Hepatocyte (in vitro differentiated cells): ENCODE data around the gene CYP4A22. TPM values are rescaled to one million over a fixed set of nuclear protein-coding genes. Genes with fewer than 3 reads are reported as not detected.
A peak's percentile ranks its signal among the peaks of the same experiment; 100 is the strongest.

Experiments
- DNase-seq: peaks from one replicate; pipeline ENCODE4 v3.0.0-alpha.2; 2016; ENCODE audit warnings: low spot score
- H2AFZ ChIP-seq: fragments of 200-600 bp; sonication (generic); 2 replicates; pipeline ENCODE4 v1.6.0; 2016; ENCODE audit warnings: antibody characterized with exemption, mild to moderate bottlenecking
- H3K27ac ChIP-seq: fragments of 200-600 bp; sonication (generic); 2 replicates; pipeline ENCODE4 v1.5.1; 2016; ENCODE audit warnings: mild to moderate bottlenecking
- H3K27me3 ChIP-seq: fragments of 200-600 bp; sonication (generic); 2 replicates; pipeline ENCODE4 v1.6.1; 2016
- H3K36me3 ChIP-seq: fragments of 200-600 bp; sonication (generic); replicated peaks from 2 replicates; pipeline ENCODE4 v1.5.1; 2016; ENCODE audit warnings: low read depth; ENCODE audit not compliant: insufficient read depth
- H3K4me1 ChIP-seq: fragments of 200-600 bp; sonication (generic); 2 replicates; pipeline ENCODE4 v1.5.1; 2016; ENCODE audit warnings: mild to moderate bottlenecking, moderate library complexity; ENCODE audit not compliant: insufficient read depth
- H3K4me2 ChIP-seq: fragments of 200-600 bp; sonication (generic); 2 replicates; pipeline ENCODE4 v1.6.0; 2016
- H3K4me3 ChIP-seq: fragments of 200-600 bp; sonication (generic); 2 replicates; pipeline ENCODE4 v1.5.1; 2016; ENCODE audit warnings: mild to moderate bottlenecking
- H3K79me2 ChIP-seq: fragments of 200-600 bp; sonication (generic); 2 replicates; pipeline ENCODE4 v1.6.0; 2017; ENCODE audit warnings: mild to moderate bottlenecking
- H3K9me2 ChIP-seq: fragments of 200-600 bp; sonication (generic); replicated peaks from 2 replicates; pipeline ENCODE4 v1.6.0; 2017; ENCODE audit warnings: mild to moderate bottlenecking; ENCODE audit not compliant: insufficient read depth
- H3K9me3 ChIP-seq: fragments of 200-600 bp; sonication (generic); 2 replicates; pipeline ENCODE4 v1.5.1; 2016; ENCODE audit warnings: low read depth, mild to moderate bottlenecking
- H4K20me1 ChIP-seq: fragments of 200-600 bp; sonication (generic); 2 replicates; pipeline ENCODE4 v1.6.0; 2016; ENCODE audit warnings: mild to moderate bottlenecking; ENCODE audit not compliant: insufficient read depth, poor library complexity, severe bottlenecking
- EZH2 ChIP-seq: fragments of 200-600 bp; sonication (generic); IDR thresholded peaks from 2 replicates; pipeline ENCODE4 v1.6.1; 2016; ENCODE audit warnings: antibody characterized with exemption, mild to moderate bottlenecking, borderline replicate concordance
- EZH2phosphoT487 ChIP-seq: fragments of 200-600 bp; sonication (generic); IDR thresholded peaks from one replicate; pipeline ENCODE4 v1.6.1; 2018; ENCODE audit warnings: antibody characterized with exemption, mild to moderate bottlenecking, low read depth, moderate library complexity; ENCODE audit not compliant: unreplicated experiment, severe bottlenecking
- WGBS: methylation state at CpG from one replicate; pipeline ENCODE4 v1.1.6; 2016; ENCODE audit warnings: low lambda C conversion rate; ENCODE audit errors: missing lambda C conversion rate; 5-methylcytosine and 5-hydroxymethylcytosine counted together
- polyA plus RNA-seq: library from polyadenylated mRNA; unstranded; fragments of >200 nt; fragmentation: Nextera tagmentation; extraction: Ambion mirVana; gene quantifications from 2 replicates; pipeline ENCODE4 v1.2.1, GENCODE V29; 2016
- total RNA-seq: library from RNA; depleted of rRNA; stranded (reverse); fragments of >200 nt; gene quantifications from 2 replicates; pipeline ENCODE4 v1.2.3, GENCODE V29; 2014
- TF ChIP-seq, protein P1 (sequence below): fragments of 200-600 bp; sonication (generic); IDR thresholded peaks from 2 replicates; pipeline ENCODE4 v1.5.1; 2016; ENCODE audit warnings: antibody characterized with exemption, mild to moderate bottlenecking; ENCODE audit not compliant: poor library complexity

Gene CYP4A22
- total and polyA plus RNA-seq, 2 experiments from 2014 or later, result 0.83 to 7.3 TPM

GRCh38 chr1:47186267-47187185 is 49.3 kb downstream of the CYP4A22 start:
- Histone ChIP-seq H3K9me3 (no peaks in the 10 kb centered on the region), H3K79me2 (no peaks in the 10 kb centered on the region), H3K36me3 (no peaks in the 10 kb centered on the region), H3K4me3 (no peak overlapping the region), H2AFZ (no peak overlapping the region), H3K27me3 (no peaks in the 10 kb centered on the region), H3K9me2 (no peaks in the 10 kb centered on the region), H3K27ac (no peak overlapping the region), H4K20me1 (no peaks in the 10 kb centered on the region), H3K4me2 (no peak overlapping the region), H3K4me1 (peaks cover 11% of the 10 kb centered on the region)
- 91% methylated on average over 13 of the region's 13 CpGs for WGBS
- DNase-seq, result peak; percentile 45
- TF ChIP-seq, protein P1, sequence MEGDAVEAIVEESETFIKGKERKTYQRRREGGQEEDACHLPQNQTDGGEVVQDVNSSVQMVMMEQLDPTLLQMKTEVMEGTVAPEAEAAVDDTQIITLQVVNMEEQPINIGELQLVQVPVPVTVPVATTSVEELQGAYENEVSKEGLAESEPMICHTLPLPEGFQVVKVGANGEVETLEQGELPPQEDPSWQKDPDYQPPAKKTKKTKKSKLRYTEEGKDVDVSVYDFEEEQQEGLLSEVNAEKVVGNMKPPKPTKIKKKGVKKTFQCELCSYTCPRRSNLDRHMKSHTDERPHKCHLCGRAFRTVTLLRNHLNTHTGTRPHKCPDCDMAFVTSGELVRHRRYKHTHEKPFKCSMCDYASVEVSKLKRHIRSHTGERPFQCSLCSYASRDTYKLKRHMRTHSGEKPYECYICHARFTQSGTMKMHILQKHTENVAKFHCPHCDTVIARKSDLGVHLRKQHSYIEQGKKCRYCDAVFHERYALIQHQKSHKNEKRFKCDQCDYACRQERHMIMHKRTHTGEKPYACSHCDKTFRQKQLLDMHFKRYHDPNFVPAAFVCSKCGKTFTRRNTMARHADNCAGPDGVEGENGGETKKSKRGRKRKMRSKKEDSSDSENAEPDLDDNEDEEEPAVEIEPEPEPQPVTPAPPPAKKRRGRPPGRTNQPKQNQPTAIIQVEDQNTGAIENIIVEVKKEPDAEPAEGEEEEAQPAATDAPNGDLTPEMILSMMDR, result no peak
- TF ChIP-seq EZH2, result no peak
- no peak for TF ChIP-seq EZH2phosphoT487

- Histone ChIP-seq H3K4me2 (no peak overlapping the region), H3K4me1 (peaks cover 19% of the 10 kb centered on the region)
- DNase-seq, result peak; percentile 47
These were observed 50.1 kb downstream of the CYP4A22 start for GRCh38 chr1:47187231-47187925.

GRCh38 chr1:47187926-47188250 is 50.6 kb downstream of the CYP4A22 start:
- Histone ChIP-seq H4K20me1 (no peaks in the 10 kb centered on the region), H3K36me3 (no peaks in the 10 kb centered on the region), H3K4me2 (no peak overlapping the region), H3K27ac (peak overlapping the region; percentile 55), H3K9me3 (no peaks in the 10 kb centered on the region), H3K4me3 (no peak overlapping the region), H3K4me1 (peaks cover 24% of the 10 kb centered on the region), H3K9me2 (no peaks in the 10 kb centered on the region), H2AFZ (no peak overlapping the region), H3K79me2 (no peaks in the 10 kb centered on the region), H3K27me3 (no peaks in the 10 kb centered on the region)
- 83% methylated on average over 2 of the region's 2 CpGs for WGBS
- no peak for DNase-seq
- no peak for TF ChIP-seq EZH2phosphoT487
- no peak for TF ChIP-seq EZH2
- TF ChIP-seq, protein P1, result no peak

More at GRCh38 chr1:47187231-47187925, 50.1 kb downstream of the CYP4A22 start:
- H3K27ac ChIP-seq, result peak overlapping the region; percentile 55
- H2AFZ ChIP-seq, result no peak overlapping the region
- TF ChIP-seq EZH2 (no peak), EZH2phosphoT487 (no peak)
- TF ChIP-seq, protein P1, result no peak
- H3K79me2 ChIP-seq, result no peaks in the 10 kb centered on the region
- no peaks in the 10 kb centered on the region for H3K9me2 ChIP-seq
- no peaks in the 10 kb centered on the region for H4K20me1 ChIP-seq
- no peaks in the 10 kb centered on the region for H3K27me3 ChIP-seq
- H3K36me3 ChIP-seq, result no peaks in the 10 kb centered on the region
- H3K4me3 ChIP-seq, result no peak overlapping the region
- no peaks in the 10 kb centered on the region for H3K9me3 ChIP-seq
- WGBS, result 82% methylated on average over 12 of the region's 12 CpGs
